Esophagus muscularis mucosa (tissue), 4 donors: ENCODE results near the gene TMEM167B. TPM values are rescaled to one million over a fixed set of nuclear protein-coding genes. Genes with fewer than 3 reads are reported as not detected.

Source experiments
- DNase-seq: peaks from one replicate; pipeline ENCODE4 v3.0.0-alpha.2; 2017; ENCODE audit errors: extremely low spot score
- H3K27ac ChIP-seq, 4 donors: fragments of 200-600 bp; sonication (generic); replicated peaks in 1 of 4; 1 replicate in 3 of 4; 2 replicates in 1 of 4; pipeline ENCODE4 v1.5.1; 2016 to 2019; ENCODE audit warnings: mild to moderate bottlenecking in 1 of 4
- H3K27me3 ChIP-seq, 4 donors: fragments of 200-600 bp; sonication (generic); one replicate each; pipeline versions ENCODE4 v1.5.1 to v1.6.0; 2016 to 2019
- H3K36me3 ChIP-seq, 4 donors: fragments of 200-600 bp; sonication (generic); one replicate each; pipeline ENCODE4 v1.5.1; 2016 to 2019
- H3K4me1 ChIP-seq, 4 donors: fragments of 200-600 bp; sonication (generic); one replicate each; pipeline ENCODE4 v1.5.1; 2016 to 2019
- H3K4me3 ChIP-seq, 4 donors: fragments of 200-600 bp; sonication (generic); 1 replicate in 2 of 4; 2 replicates in 2 of 4; pipeline ENCODE4 v1.5.1; 2016 to 2019; ENCODE audit warnings: mild to moderate bottlenecking in 4 of 4, moderate library complexity in 1 of 4
- H3K9me3 ChIP-seq, 4 donors: fragments of 200-600 bp; sonication (generic); 1 replicate in 3 of 4; 2 replicates in 1 of 4; pipeline ENCODE4 v1.5.1; 2016 to 2019
- CTCF ChIP-seq, 3 experiments: fragments of 200-600 bp in 2 of 3; fragments of 450-650 bp in 1 of 3; sonication (generic) in 2 of 3; IDR thresholded peaks; one replicate each; pipeline ENCODE4 v1.5.1; 2017 to 2019; ENCODE audit warnings: antibody characterized with exemption in 3 of 3, mild to moderate bottlenecking in 2 of 3, moderate library complexity in 1 of 3
- EP300 ChIP-seq: sonication (generic); formaldehyde crosslinking; IDR thresholded peaks from one replicate; pipeline ENCODE4 v1.6.1; 2017; ENCODE audit warnings: antibody characterized with exemption
- POLR2A ChIP-seq: fragments of 450-650 bp; IDR thresholded peaks from one replicate; pipeline ENCODE4 v1.6.1; 2017; ENCODE audit warnings: antibody characterized with exemption, moderate library complexity, mild to moderate bottlenecking, low read depth
- POLR2AphosphoS5 ChIP-seq, 2 donors: sonication (generic); formaldehyde crosslinking; IDR thresholded peaks; one replicate each; pipeline ENCODE4 v1.6.1; 2017; ENCODE audit warnings: antibody characterized with exemption in 2 of 2
- WGBS: methylation state at CpG from one replicate; pipeline ENCODE4 v1.1.5; 2018; 5-methylcytosine and 5-hydroxymethylcytosine counted together
- intact Hi-C: fragments of 100-400 bp; cut with DNase I; formaldehyde crosslinking; loops from one replicate; pipeline ENCODE4 v1.15.1; 2023
- total RNA-seq, 4 donors: library from RNA; depleted of rRNA; stranded (reverse); fragments of >200 nt; gene quantifications; one replicate each; pipeline versions ENCODE4 v1.1.0 to v1.2.1, GENCODE V29; 2016

The TMEM167B gene
- total RNA-seq, 4 donors from 2014 or later: 24.9 to 35.3 (median 27.5) TPM

- Histone ChIP-seq H3K4me3 (no peak overlapping the region), H3K27me3 (no peaks in the 10 kb centered on the region), H3K27ac (no peak overlapping the region), H3K9me3 (no peaks in the 10 kb centered on the region), H3K36me3 (no peaks in the 10 kb centered on the region), H3K4me1 (no peaks in the 10 kb centered on the region)
- TF ChIP-seq POLR2AphosphoS5 (IDR thresholded peaks at IDR 0.05) (no peak), CTCF (IDR thresholded peaks at IDR 0.05) (no peak), EP300 (no peak), POLR2A (no peak)
- 89% methylated on average over 3 of the region's 3 CpGs for WGBS
- no peak for DNase-seq
- intact Hi-C loops: no loop called here
These were observed 34.5 kb upstream of the TMEM167B start for GRCh38 chr1:109056064-109056463.

- TF ChIP-seq CTCF (IDR thresholded peaks at IDR 0.05) (no peak), EP300 (no peak), POLR2A (no peak), POLR2AphosphoS5 (IDR thresholded peaks at IDR 0.05) (no peak)
- H3K36me3 ChIP-seq: peaks cover 0 to 24% (median 15%) of the 10 kb centered on the region in 4 donors
- intact Hi-C loops: no loop called here
- H3K4me1 ChIP-seq: no peaks in the 10 kb centered on the region
- DNase-seq: no peak
- H3K27ac ChIP-seq: no peak overlapping the region
- H3K9me3 ChIP-seq: no peaks in the 10 kb centered on the region
- H3K4me3 ChIP-seq: no peak overlapping the region
- no peaks in the 10 kb centered on the region for H3K27me3 ChIP-seq
These were observed 31.5 kb upstream of the TMEM167B start for GRCh38 chr1:109059026-109059425.

GRCh38 chr1:109060707-109061106 lies 29.9 kb upstream of the TMEM167B start:
- Histone ChIP-seq H3K27ac (no peak overlapping the region), H3K36me3 (peaks cover 9 to 41% (median 32%) of the 10 kb centered on the region in 4 donors), H3K4me1 (no peaks in the 10 kb centered on the region), H3K9me3 (no peaks in the 10 kb centered on the region), H3K27me3 (no peaks in the 10 kb centered on the region), H3K4me3 (no peak overlapping the region)
- TF ChIP-seq POLR2AphosphoS5 (IDR thresholded peaks at IDR 0.05) (no peak), POLR2A (no peak), CTCF (IDR thresholded peaks at IDR 0.05) (no peak), EP300 (no peak)
- WGBS: 92% methylated on average over 7 of the region's 7 CpGs
- intact Hi-C loops: no loop called here
- DNase-seq: no peak

GRCh38 chr1:109061183-109061582 lies 29.4 kb upstream of the TMEM167B start:
- no peaks in the 10 kb centered on the region for H3K9me3 ChIP-seq
- no peak overlapping the region for H3K4me3 ChIP-seq
- H3K36me3 ChIP-seq: peaks cover 9 to 46% (median 35%) of the 10 kb centered on the region in 4 donors
- H3K27me3 ChIP-seq: no peaks in the 10 kb centered on the region
- DNase-seq: no peak
- H3K27ac ChIP-seq: no peak overlapping the region
- intact Hi-C loops: no loop called here
- no peaks in the 10 kb centered on the region for H3K4me1 ChIP-seq
- 79% methylated on average over 3 of the region's 4 CpGs for WGBS
- TF ChIP-seq CTCF (IDR thresholded peaks at IDR 0.05) (no peak), EP300 (no peak), POLR2AphosphoS5 (IDR thresholded peaks at IDR 0.05) (no peak), POLR2A (no peak)

- DNase-seq: no peak
- peaks cover 16 to 80% (median 54%) of the 10 kb centered on the region in 4 donors for H3K36me3 ChIP-seq
- no peak overlapping the region for H3K27ac ChIP-seq
- TF ChIP-seq CTCF (IDR thresholded peaks at IDR 0.05) (no peak), POLR2A (no peak)
- H3K27me3 ChIP-seq: no peaks in the 10 kb centered on the region
- intact Hi-C loops: no loop called here
- WGBS: 91% methylated on average over 3 of the region's 3 CpGs
- no peaks in the 10 kb centered on the region for H3K9me3 ChIP-seq
- no peaks in the 10 kb centered on the region for H3K4me1 ChIP-seq
- H3K4me3 ChIP-seq: no peak overlapping the region
These were observed 25.4 kb upstream of the TMEM167B start for GRCh38 chr1:109065137-109065536.
